Stimulated activated CD8-positive, alpha-beta memory T cell treated with anti-CD3 and anti-CD28 coated beads, Interleukin-12 subunit alpha, Interleukin-12 subunit beta, amount 100 ng/mL, for 24 hours (primary cell): Measurements from ENCODE around the gene ZBTB34.

Experiments used
- DNase-seq: peaks from one replicate; pipeline ENCODE4 v3.0.0-alpha.2; 2020; ENCODE audit errors: extremely low read depth

The ZBTB34 gene

DNA sequence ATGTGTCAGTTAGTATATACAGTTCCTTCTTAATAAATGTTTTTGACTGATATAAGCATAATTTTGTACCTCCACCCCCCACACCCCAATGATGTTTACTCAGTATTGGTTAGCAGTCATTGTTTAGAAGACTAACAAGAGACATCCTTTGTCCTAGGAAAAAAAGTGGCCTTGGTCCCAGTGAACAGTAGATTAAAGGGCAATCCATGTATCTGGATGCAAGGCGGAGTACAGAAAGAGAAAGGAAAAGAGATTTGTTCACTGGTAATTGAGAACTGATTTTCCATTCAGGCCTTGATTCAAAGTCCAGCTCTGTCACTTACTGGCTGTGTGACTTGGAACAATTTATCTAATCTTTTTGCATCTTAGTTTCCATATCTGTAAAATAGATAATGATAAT is 58.8 kb downstream of the ZBTB34 start:
- DNase-seq: no peak

DNA sequence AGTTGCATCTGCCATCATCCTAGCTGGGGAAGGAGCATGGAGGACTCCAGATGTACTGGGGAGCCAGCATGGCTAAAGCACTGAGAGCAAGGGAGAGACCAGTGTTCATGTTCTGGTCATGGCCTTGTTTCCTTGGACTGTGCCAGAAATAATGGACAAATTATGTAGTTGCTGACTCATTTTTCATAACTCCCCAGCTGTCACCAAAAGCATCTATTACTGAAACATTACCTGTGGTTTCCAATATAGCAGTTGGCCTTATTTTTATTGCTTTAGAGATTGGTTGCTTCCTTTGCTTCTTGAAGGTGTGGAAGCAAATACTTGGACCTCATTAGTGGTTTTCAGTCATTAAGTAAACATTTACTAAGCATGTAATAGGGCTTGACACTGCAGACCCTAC is 65.4 kb downstream of the ZBTB34 start:
- DNase-seq: no peak

DNA sequence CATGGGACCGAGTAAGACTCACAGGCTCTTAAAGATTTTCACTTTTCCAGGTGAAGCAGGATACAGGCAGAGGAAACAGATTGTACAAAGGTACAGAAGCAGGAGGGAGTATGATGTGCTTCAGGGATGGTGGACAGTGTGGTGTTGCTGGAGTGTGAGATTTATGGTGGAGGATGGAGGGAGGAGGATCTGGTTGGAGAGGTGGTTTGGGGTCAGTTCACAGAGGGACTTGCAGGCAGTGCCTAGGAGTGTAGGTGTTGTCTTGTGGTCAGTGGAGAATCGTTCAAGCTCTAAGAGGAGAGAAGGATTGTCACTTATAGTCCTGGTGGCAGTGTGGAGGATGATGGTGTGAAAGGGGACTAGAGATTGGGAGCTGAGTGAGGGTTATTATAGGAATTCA is 65.9 kb downstream of the ZBTB34 start:
- DNase-seq: no peak

DNA sequence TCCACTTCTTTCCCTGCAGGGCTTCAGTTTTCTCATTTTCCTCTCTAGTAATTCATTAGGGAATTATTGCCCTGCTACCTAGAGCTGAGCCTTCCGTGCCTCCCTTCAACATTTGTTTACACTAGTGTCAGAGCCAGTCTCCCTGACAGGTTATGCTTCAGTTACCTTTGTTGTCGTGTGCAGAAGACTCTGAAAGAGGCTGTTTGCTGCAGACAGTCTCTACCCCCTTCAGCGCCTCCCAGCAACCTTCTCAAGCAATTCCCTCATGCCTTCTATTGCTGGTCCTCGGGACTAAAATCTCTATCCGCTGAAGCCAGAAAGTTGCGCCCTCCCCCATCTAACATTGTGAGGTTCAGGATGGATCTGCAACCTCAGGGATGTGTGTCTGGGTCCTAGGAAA is 67.0 kb downstream of the ZBTB34 start:
- DNase-seq: no peak

DNA sequence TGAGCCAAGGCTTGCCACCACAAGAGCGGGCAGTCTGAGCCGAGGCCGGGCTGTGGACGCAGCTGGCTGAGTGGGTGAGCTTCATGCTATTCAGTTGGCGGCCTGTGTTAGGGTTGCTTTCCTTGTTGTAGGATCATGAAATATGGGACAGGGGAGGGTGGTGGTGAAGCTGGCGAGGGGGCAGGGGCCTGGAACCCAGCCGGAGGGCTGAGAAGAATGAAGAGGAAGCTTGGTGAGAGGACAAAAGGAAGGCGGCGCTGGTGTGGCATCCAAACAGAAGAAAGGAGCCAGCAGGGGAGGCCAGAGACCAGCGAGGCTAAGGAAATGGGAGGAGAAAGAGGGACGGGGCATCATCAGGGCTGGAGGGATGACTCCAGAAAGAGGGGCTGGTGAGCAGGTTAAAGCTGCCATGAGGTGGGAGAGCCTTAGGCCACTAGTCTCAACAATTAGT is 72.5 kb downstream of the ZBTB34 start:
- DNase-seq: no peak

DNA sequence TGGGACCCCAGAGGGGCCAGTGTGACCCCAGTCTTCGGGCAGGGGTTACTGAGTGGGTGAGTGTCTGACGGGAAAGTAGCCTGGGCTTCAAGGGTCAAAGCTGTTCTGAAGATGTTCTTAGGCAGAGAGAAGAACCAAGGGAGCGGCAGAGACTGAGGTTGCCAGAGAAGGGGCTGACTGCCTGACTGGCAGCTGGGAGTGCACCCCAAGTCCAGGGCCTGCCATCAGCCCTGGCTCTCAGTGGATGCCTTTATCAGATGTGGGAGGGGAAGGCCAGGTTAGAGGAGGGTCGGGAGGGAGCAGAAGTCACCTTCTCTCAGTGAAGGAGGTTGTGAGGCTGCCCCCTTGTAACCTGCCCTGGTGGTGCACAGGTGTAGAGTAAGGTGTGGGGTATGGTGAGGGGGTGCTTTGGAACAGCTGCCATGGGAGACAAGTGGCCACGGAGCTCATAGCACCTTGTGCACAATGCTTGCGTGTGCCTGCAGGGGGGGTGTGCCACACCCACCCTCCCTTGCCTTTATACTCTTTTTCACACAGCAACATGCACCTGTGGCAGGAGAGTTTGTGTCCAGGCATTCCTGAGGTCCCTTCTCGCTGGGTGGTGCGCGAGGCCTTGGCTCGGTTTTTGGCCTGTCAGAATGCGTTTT is 73.0 kb downstream of the ZBTB34 start:
- DNase-seq: no peak

DNA sequence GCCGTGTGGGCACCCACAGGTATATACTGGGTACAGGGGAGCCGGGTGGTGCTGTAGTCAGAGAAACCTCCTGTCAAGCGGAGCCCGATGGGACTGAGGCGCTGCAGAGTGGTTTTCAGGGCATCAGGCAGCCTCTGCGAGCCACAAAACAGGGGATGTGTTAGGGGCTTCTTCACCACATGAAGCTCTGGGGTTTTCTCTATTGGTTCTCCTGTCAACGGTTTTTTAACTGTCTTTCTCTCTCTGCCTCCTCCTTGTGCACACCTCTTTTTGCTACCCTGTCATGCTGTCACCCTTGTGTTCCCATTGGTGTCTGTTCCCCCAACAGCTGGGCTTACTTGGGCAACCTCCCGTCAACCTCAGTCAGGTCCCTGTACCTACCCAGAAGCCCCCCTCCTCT is 74.0 kb downstream of the ZBTB34 start:
- no peak for DNase-seq
